Sciatic nerve (tissue), 2 donors: ENCODE results near the gene UNCX. TPM values are rescaled to one million over a fixed set of nuclear protein-coding genes. Genes with fewer than 3 reads are reported as not detected.
"Not testable (repeated sequence)": the region's sequence is repeated elsewhere in the genome, so short reads cannot be mapped to it uniquely, and the experiment has no call there.

ENCODE experiments used
- ATAC-seq: fragments of 200-7000 bp; cut with Tn5 transposase; one replicate; pipeline ENCODE4 v1.9.1; 2020; ENCODE audit warnings: mild to moderate bottlenecking, moderate library complexity
- DNase-seq: peaks from one replicate; pipeline ENCODE4 v3.0.0-alpha.2; 2020; ENCODE audit warnings: low spot score
- intact Hi-C: fragments of 100-400 bp; cut with DNase I; formaldehyde crosslinking; loops from one replicate; pipeline ENCODE4 v1.14.2; 2022
- total RNA-seq: library from RNA; stranded (reverse); fragmentation: NEBNext Ultra II Directional; extraction: Animal tissue kit (Norgen Biotek cat#: 25700); gene quantifications from one replicate; pipeline ENCODE4 v1.2.1, GENCODE V29; 2021
- donor health status: DM: no; HTN: no; CAD: no.
- donor health status: DM: no; HTN: no; CAD: no.

Gene UNCX
- total RNA-seq, 1 donor from 2014 or later, result not detected

DNA sequence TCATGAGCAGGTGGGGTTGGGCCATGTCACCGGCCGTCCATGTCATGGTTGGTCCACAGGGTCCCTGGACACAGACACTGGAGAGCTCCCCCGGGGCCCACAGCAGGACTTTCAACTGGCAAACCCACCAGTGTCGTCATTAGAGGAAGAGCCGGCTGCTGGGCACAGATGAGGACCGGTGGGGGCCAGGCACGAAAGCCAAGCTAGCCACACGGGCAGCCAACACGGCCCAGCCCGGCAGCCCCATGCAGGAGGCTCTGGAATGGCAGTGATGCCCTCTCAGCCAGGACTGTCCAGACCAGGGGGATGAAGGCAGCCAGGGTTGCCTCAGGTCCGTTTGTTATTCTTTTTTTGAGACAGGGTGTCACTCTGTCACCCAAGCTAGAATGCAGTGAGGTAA, 21.1 kb upstream of the UNCX start:
- intact Hi-C loops, result no loop called here
- DNase-seq (no peak), ATAC-seq (no peak)

DNA sequence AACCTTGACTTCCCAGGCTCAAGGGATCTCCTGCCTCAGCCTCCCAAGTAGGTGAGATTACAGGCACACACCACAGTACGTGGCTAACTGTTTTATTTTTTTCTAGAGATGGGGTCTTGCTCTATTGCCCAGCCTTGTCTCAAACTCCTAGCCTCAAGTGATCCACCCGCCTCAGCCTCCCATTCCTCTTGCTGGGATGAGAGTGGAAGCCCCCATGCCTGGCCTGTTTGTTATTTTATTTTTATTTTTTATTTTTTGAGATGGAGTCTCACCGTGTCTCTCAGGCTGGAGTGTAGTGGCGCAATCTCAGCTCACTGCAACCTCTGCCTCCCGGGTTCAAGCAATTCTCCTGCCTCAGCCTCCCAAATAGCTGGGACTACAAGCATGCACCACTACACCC, 20.6 kb upstream of the UNCX start:
- ATAC-seq, intact Hi-C loops, DNase-seq: not testable (repeated sequence)

DNA sequence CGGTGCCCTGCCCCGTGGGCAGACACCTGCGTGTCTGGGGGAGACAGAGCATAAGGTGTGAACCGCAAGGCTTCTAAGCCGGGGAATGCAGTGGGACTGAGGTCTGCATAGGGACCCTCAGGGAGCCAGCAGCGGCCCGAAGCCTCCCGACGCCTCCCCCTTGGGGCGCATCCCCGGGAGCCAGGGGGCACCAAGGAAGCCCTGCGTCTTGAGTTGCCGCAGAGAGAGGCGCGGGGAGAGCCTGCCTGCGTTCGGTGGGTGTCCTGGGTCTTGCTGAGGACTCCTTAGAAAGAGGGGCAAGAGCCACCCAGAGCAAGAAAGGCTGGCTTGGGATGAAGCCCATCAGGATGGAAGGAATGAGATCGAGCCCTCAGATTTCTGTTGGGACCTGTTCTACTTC, 18.2 kb upstream of the UNCX start:
- intact Hi-C loops, result no loop called here
- no peak for ATAC-seq
- no peak for DNase-seq

DNA sequence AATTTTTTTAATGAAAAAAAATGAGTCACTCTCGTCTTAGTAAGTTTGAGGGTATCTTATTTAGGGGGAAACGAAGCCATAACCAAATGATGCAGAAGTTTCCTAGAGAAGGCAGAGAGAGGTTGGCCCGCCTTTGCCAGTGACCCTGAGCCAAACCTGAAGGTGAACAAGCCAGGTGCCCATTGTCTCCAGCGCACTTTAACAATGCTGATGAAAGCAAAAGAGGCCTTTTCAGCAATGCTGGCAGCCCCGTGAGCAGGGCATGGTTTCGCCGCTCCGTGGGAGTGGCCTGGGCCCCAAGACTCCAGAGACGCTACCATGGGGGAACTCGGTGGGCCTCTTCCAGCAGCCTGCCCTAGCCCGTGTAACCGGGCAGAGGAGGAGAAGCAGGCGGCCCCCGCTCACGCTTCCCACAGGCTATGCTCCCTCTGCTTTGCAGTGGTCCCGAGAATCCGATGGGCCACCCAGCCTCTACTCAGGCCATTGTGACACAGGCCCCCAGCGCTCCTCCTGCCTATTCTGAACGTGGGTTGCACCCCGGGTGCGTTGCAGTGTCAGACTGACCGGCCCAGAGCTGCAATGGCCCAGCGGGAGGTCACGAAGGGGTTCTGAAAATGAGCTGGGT, 14.0 kb upstream of the UNCX start:
- ATAC-seq, result no peak
- no peak for DNase-seq
- intact Hi-C loops, result no loop called here

DNA sequence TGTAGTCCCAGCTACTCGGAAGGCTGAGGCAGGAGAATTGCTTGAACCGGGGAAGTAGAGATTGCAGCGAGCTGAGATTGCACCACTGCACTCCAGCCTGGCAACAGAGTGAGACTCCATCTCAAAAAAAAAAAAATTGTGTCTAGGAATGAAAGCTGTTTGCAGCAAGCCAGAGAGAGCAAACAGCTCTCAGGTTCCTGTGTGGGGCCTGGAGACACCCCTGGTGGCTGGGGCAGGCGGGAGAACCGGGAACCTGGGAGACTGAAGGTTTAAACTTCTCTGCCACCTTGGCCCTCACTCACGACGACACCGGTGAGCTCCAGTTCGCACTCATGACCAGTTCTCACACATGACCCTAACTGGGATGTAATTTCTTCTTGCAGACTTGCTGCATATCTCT, 13.2 kb upstream of the UNCX start:
- DNase-seq, result no peak
- no peak for ATAC-seq
- intact Hi-C loops, result no loop called here

DNA sequence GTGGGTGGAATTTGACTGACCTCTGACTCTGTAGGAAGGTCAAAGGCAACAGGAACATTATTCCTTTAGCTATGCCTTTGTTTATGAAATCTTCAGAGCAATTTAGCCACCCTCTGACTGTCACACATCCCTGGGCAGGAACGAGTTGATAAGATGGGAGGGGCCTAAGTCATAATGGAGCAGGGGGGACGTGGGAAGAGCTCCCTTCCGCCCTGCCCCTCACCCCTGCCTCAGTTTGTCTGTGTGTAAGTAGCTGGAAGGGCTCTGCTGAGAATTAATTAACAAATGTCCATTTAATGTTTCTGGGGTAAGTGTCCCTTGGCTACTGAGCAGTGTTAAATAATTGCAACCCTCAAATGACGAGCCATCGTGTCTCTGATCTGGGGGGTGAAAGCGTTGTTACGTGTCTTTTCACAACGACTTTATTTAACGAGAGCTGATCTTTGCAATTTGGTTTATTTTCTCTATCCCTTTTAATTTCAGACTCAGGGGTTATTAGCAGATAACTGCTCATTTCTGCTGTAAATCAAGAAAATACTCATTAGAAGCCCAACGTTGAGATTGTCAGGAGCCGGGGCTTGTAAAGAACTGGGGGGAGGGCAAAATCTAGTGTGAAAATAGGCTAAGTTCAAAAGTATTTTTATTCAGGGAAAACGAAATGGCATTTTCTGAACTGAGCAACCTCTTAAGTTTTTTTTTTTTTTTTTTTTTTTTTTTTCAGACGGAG, 12.5 kb upstream of the UNCX start:
- intact Hi-C loops, result loop anchor here (10.0 kb wide), 1 partner anchor 255 kb away; no protein-coding TSS in a partner anchor
- ATAC-seq, result no peak
- no peak for DNase-seq

DNA sequence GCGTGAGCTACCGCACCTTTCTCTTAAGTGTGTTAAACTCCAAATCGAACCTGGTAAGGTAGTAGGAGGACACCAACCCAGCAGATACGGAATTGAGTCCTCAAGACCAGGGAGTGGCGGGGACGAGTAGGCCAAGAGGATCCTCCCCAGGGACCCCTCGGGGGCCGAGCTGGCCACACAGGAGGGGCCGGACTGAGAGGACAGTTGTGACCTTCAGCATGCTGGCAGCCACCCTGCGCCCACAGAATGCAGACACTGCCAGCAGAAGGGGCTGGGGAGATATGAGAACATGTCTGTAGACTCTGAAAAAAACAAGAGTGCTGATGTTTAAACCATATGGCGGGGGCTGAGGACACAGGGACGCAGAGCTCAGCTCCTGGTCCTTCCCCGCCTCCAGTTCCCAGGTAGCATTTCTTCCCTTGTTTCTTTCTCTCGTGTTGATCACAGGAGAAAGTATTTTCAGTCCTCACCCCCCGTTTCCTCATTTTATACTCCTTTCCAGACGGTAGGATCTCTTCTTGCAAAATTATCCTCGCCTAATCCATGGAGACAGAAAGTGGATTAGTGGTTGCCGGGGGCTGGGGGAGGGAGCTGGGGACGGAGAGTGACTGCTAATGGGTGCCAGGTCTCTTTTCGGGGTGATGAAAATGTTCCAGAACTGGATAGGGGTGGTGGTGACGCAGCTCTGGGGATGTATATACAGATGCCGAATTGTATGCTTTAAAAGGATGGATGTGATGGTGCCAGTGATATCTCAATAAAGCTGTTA, 11.5 kb upstream of the UNCX start:
- ATAC-seq, result no peak
- DNase-seq, result no peak
- intact Hi-C loops, result loop anchor here (10.0 kb wide), 1 partner anchor 254 kb away; no protein-coding TSS in a partner anchor

DNA sequence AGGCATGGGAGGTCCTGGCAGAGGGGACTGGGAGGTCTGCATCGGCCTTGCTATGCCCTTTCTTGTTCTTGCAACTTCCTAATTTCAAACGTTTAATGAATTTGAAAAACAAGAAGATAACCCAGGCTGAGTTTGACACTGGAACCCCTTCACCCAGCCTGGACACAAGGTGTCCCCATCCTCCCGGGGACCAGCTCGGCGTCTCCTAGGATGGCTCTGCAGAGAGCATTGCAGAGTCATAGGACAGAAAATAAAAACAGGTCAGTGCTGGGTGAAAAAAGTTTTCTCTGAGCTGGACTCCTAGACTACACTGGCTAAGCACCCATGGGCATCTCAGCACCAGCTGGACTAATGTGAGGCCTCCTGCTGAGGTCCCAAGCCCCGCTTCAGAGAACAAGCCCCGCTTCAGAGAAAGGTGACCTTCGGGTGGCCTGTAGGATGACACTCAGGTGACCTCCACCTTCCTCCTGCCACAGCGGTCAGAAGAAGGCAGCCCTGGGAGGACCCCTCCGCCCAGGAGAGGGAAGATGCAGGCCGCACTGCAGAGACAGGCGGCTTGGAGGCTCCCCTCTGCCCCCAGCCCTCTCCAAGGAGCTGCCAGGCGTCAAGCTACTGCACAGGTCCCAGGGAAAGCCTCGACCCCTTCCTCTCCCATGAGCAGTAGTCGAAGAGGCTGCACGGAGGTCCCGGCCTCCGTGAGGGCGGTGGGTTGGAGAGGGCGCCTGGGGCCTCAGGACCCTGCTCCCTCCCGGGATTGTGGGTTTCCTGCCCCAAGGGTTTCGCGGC, 9.3 kb upstream of the UNCX start:
- intact Hi-C loops, result loop anchor here (10.0 kb wide), 1 partner anchor 251 kb away; no protein-coding TSS in a partner anchor
- ATAC-seq (no peak), DNase-seq (no peak)

DNA sequence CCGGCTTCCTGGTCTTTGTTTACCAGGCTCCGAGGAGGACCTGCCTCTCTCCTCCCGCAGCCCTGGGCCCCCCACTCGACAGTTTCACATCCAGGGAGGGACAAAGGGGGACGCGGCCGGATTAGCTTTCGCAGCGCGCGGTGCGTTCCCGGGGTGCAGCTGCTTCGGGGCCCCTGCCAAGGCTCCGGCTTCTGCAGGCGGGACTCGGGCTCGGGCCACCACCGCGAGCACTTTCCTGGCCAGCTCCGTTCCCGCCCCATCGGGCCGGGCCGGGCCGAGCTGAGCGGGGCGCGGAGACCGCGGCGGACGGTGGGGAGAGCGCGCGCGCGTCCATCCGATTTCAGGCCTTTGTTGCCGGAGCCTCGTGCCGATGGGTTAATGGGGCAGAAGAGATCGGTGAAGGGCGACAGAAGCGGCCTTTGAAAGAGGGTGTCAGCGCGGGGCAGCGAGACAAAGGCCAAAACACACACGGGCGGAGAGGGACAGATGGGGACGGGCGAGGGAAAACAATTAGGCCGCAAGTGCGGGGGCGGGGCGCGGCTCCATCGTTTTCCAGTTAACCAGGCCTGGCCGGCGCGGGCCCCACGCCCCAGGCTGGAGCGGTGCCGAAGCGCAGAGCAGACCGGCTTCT, 8.5 kb upstream of the UNCX start:
- DNase-seq (no peak), ATAC-seq (no peak)
- intact Hi-C loops, result loop anchor here (10.0 kb wide), 1 partner anchor 251 kb away; no protein-coding TSS in a partner anchor

DNA sequence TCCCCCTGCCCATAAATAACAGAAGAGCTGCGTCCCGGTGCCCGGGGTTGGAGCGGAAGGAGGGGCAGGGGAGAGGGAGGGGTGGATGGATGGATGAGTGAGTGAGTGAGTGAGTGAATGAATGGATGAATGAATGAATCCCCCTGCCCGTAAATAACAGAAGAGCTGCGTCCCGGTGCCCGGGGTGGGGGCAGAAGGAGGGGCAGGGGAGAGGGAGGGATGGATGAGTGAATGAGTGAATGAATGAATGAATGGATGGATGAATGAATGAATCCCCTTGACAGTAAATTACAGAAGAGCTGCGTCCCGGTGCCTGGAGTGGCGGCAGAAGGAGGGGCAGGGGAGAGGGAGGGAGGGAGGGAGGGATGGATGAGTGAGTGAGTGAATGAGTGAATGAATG, 7.6 kb upstream of the UNCX start:
- intact Hi-C loops, result loop anchor here (5.0 to 10.0 kb wide), 2 partner anchors 187 to 250 kb away; no protein-coding TSS in a partner anchor
- ATAC-seq, result no peak

DNA sequence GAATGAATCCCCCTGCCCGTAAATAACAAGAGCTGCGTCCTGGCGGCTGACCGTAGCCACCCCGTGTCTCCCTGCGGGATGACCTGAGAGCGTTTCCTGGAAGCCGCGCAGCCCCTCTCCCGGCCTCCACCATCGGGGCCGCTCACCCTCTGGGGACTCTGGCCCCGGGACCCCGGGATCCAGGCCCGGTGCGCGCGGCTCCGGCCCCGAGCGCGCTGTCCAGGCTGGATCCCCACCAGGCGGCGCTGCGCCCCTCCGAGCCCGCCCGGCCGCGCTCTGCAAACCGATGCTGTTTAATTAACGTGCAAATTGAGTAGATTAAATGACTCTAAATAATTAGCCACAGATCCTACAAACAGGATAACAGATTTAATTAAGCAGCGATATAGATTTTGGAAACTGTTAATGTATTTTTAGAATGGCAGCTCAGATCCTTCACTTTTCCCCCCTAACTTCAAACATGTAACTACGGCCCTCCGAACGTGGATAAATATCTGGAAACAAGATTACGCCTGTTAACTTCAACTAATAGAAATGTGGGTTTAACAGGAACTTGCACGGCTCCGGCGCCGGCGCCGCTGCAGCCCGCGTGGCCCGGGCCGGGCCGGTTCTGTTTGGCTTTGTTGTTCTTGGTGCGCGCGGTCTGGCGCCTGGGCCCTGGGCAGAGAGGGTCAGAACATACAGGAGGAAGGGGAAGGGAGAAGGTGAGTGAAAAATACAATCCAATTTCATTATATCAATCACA, 7.1 kb upstream of the UNCX start:
- DNase-seq (no peak), ATAC-seq (peak; percentile 58)
- intact Hi-C loops, result loop anchor here (5.0 to 10.0 kb wide), 2 partner anchors 187 to 249 kb away; no protein-coding TSS in a partner anchor

More for the DNA sequence above, 7.6 kb upstream of the UNCX start:
- no peak for DNase-seq

DNA sequence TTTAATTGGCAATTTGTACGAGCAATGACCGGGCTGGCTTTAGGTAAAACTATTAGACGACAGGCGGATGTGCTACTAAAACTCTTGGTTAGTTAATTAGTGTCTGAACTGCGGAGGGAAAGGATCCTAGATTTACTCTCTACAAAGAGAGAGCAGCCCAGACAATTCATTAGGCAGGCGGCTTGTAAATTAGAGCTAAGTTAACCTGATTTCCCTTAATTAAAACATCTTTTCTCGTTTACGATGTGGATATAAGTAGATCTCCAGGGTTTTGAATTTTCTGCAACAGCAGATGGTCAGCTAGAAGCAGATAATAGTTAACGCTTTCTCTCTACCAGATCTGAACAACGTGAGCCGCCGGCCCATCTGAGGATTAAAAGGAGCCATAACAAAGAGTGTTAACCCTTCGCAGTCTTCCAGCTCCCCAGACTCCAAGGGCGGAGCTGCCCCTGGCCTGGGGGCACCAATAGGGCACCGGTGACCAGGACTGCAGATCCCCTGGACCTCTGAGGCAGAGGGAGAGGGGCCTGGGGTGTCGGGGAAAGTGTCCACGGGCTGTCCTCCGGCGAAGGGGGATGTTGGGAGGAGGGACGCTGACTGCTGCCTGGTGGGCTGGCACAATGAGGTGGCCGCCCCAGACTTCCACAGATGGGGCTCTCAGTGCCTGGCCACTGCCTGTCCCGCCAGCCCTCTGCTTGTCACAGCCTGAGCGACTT, 6.3 kb upstream of the UNCX start:
- ATAC-seq (no peak), DNase-seq (no peak)
- intact Hi-C loops, result loop anchor here (5.0 to 10.0 kb wide), 2 partner anchors 186 to 248 kb away; no protein-coding TSS in a partner anchor

DNA sequence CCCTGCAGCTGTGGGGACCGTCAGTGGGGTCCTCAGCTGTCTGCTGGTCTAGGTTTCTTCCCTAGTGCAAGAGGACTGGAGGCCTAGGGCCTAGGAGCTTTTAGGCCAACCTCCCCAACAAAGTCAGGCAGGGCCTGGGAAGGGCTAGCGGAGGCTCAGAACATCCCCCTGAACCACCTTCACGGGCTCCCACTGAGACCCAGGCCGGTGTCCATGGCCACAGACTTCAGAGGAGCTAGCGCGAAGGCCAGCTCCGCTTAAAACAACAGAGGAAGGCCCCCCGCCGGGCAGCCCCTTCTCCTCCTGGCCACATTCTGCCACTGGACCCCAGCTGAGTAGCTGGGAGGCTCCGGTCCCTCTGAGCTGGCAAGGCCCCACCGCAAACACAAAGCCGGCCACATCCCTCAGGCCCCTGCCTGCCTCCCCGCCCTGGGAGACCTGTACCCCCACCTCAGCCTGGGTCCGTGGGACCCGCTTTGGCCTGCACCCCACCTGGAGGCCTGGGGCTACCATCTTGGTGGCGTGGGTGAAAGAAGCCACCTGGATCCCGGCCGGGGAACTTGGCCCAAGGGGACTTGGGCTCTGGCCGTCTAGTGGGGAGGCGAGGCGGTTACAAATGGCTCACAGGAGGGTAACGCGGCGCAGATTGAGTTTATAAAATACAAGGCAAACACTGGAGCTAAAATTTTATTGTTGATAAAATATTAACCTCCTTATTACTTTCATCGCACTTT, 5.4 kb upstream of the UNCX start:
- intact Hi-C loops, result loop anchor here (5.0 to 10.0 kb wide), 2 partner anchors 185 to 248 kb away; no protein-coding TSS in a partner anchor

DNA sequence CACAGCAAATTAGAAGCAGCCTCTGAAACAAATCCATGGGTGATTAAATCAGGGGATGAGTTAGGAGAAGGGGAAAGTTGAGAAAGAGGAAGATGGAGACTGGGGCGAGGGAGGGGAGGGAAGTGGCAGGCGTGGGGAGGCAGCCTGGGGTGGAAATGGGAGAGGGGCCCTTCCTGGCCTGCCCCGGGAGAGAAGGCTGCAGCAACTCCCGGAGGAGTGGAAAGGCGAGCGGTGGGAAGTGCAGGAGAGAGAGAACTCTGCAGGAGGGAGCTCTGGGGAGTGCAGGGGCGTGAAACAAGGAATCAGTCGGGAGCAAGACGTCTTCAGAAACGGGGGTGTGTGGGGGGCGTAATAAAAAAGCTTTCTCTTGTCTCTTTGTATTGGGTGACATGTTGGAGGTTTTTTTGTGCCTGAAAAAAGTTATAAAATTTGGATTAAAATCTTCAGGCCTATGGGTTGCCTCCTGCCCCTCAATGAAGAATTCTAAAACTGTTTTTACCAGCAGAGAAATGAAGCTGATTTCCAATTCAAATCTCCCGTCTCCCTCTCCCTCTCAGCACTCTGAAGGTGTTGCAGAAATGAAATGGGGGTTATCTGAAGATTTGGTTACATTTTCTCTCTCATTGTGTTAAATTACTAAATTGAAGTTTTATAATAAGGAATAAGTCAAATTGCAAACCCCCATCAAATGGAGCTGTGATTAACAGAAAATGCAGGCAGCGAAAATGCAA, 4.7 kb upstream of the UNCX start:
- DNase-seq (no peak), ATAC-seq (no peak)
- intact Hi-C loops, result loop anchor here (5.0 to 10.0 kb wide), 2 partner anchors 184 to 247 kb away; no protein-coding TSS in a partner anchor

More for the DNA sequence above, 5.4 kb upstream of the UNCX start:
- ATAC-seq, result no peak
- DNase-seq, result no peak

DNA sequence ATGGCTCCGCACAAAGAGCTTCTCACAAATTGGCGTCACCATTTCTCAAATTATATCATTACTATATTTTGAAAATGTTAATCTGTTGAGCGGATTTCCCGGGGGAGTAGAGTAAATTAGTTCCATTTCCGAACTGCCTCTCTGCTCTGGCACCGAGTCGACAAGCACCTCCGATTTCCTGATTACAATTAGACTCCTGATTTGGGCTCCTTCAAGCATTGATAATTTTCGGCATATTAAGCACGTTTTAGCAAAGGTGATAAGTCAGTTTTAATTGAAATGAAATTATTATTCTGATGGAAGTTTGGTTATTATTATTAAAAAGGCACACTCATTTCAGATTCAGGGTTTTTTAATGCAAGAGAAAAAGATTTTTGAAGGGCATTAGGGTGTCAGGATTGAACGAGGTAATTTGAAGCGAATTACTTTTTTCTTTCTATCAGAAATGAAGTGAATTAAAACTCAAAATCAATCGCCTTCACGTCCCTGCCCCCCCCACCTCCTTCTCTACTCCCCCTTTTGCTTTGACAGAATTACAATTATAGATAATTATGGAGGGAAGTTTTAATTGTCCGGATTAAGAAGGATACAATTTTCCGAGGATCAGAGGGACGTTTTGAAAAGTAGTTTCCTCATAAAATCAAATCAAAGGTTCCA, 4.0 kb upstream of the UNCX start:
- ATAC-seq (no peak), DNase-seq (no peak)
- intact Hi-C loops, result loop anchor here (5.0 to 10.0 kb wide), 2 partner anchors 184 to 246 kb away; no protein-coding TSS in a partner anchor
